Measurements from ENCODE around the gene CARHSP1. TPM values are rescaled to one million over a fixed set of nuclear protein-coding genes. Genes with fewer than 3 reads are reported as not detected.
"Not testable (repeated sequence)": the region's sequence is repeated elsewhere in the genome, so short reads cannot be mapped to it uniquely, and the experiment has no call there.

CARHSP1 gene
- total and polyA plus RNA-seq, 2 of the 8 experiments (the other 6 are each of a cell fraction or from before 2014, with no cell fraction given): 292 to 300 TPM

GRCh38 chr16:8872071-8872470, 3.3 kb upstream of the CARHSP1 start (continued):
- no peak for TF ChIP-seq MAX (IDR thresholded peaks at IDR 0.05)

- peaks cover 10 to 14% (median 14%) of the 10 kb centered on the region in 4 experiments for H3K4me1 ChIP-seq (replicated peaks in 1 of 4; ENCODE audit: control insufficient read depth in 3 of 4, insufficient read depth in 4 of 4, low read length in 3 of 4)
- peak overlapping the region in 1 of 2 experiments; percentile 99; a peak in 2 of 4 replicates for H3K4me2 ChIP-seq (ENCODE audit: insufficient read depth in 1 of 2, low read depth in 2 of 2, low read length in 2 of 2)
- H2BK5ac ChIP-seq (ENCODE audit: low read depth, low read length); H2AK5ac ChIP-seq (ENCODE audit: low read depth, low read length); H3K79me1 ChIP-seq (ENCODE audit: low read depth, low read length); H4K5ac ChIP-seq (ENCODE audit: insufficient read length, low read depth, low read length); H2BK15ac ChIP-seq (ENCODE audit: low read length); H3K27me3 ChIP-seq (replicated peaks in 1 of 4; ENCODE audit: control insufficient read depth in 3 of 4, extremely low read depth in 1 of 4, insufficient read depth in 3 of 4, low read length in 3 of 4); H3K23ac ChIP-seq (ENCODE audit: insufficient read length); DNase-seq (ENCODE audit: low read depth in 1 of 2, low spot score in 2 of 2); H2AFZ ChIP-seq (ENCODE audit: low read length); H3K56ac ChIP-seq (replicated peaks; ENCODE audit: insufficient read length, low read depth, low read length); H2BK12ac ChIP-seq (ENCODE audit: low read depth, low read length); H2BK120ac ChIP-seq (replicated peaks; ENCODE audit: low read depth, low read length); H3K18ac ChIP-seq (ENCODE audit: extremely low read depth, low read length); FAIRE-seq; H3K4ac ChIP-seq (replicated peaks; ENCODE audit: insufficient read length, low read depth, low read length); H2BK20ac ChIP-seq (ENCODE audit: low read length); H3K14ac ChIP-seq (ENCODE audit: insufficient read length); H3K9me3 ChIP-seq (ENCODE audit: insufficient read depth in 2 of 2, low read depth in 1 of 2, low read length in 1 of 2); H4K91ac ChIP-seq (replicated peaks; ENCODE audit: insufficient read length, low read length); H3K27ac ChIP-seq (ENCODE audit: low read depth, low read length); H3K9ac ChIP-seq (replicated peaks in 1 of 4; ENCODE audit: extremely low read depth in 1 of 4, low read depth in 3 of 4, low read length in 3 of 4); H3K36me3 ChIP-seq (ENCODE audit: control insufficient read depth in 2 of 4, insufficient read depth in 4 of 4, low read length in 3 of 4): not testable (repeated sequence)
- peak overlapping the region in 1 of 4 experiments; percentile 64; a peak in 1 of 8 replicates for H3K4me3 ChIP-seq (ENCODE audit: extremely low read depth in 1 of 4, insufficient read depth in 2 of 4, low read depth in 3 of 4, low read length in 4 of 4)
- ChIA-PET POLR2A (ENCODE audit: partially characterized antibody) (interaction anchor here (0.7 to 29.1 kb wide), 7 partner anchors 4 to 502 kb away, joined by 3 to 456 read pairs (median 5); partner anchors contain the start of genes CARHSP1 and LITAFD), CTCF (ENCODE audit: partially characterized antibody) (interaction anchor here (1.2 to 10.5 kb wide), 3 partner anchors 11 to 127 kb away, joined by 4 to 90 read pairs (median 52); partner anchors contain the start of gene LITAFD)
- H3K23me2 ChIP-seq (ENCODE audit: low read depth, low read length): peaks cover 18% of the 10 kb centered on the region
- 90% methylated on average over 10 of the region's 10 CpGs; no CpG with 5 or more reads in 1 of the 2 experiments for WGBS, 2 experiments (ENCODE audit: extremely low coverage in 1 of 2, insufficient coverage in 1 of 2, insufficient read length in 1 of 2, insufficient replicate concordance in 2 of 2, low coverage in 1 of 2, low lambda C conversion rate in 2 of 2, missing lambda C conversion rate in 1 of 2)
- H4K20me1 ChIP-seq (replicated peaks in 1 of 2; ENCODE audit: control insufficient read depth in 1 of 2, insufficient read depth in 2 of 2, low read length in 2 of 2): peaks cover under 1 to 14% of the 10 kb centered on the region in 2 experiments
- peaks cover 8 to 29% of the 10 kb centered on the region in 2 experiments for H3K79me2 ChIP-seq (ENCODE audit: control insufficient read depth in 1 of 2, insufficient read depth in 2 of 2, low read length in 2 of 2)
- peak overlapping the region; percentile 87; the same call in 1 of the 2 replicates for H4K8ac ChIP-seq (ENCODE audit: extremely low read depth, insufficient read depth, low read length)
Measured at GRCh38 chr16:8869988-8870241, 1.1 kb upstream of the CARHSP1 start.
